ENCODE results near the gene PRKCA. TPM values are rescaled to one million over a fixed set of nuclear protein-coding genes. Genes with fewer than 3 reads are reported as not detected.

The PRKCA gene
- total and polyA plus RNA-seq, 2 experiments from 2014 or later = 6.4 to 35.4 TPM

- H3K27me3 Mint-ChIP-seq (ENCODE audit: insufficient read depth, low read depth, poor library complexity) = peaks cover 3% of the 10 kb centered on the region
- no peak overlapping the region for H3K27ac Mint-ChIP-seq
- H3K9me3 Mint-ChIP-seq = peaks cover 25% of the 10 kb centered on the region
Observed at GRCh38 chr17:66843627-66844026, 541.2 kb downstream of the PRKCA start.

More at GRCh38 chr17:66843627-66844026, 541.2 kb downstream of the PRKCA start:
- no peaks in the 10 kb centered on the region for H3K36me3 ChIP-seq (ENCODE audit: insufficient read depth)
- H3K9me2 ChIP-seq (ENCODE audit: insufficient read depth) = no peaks in the 10 kb centered on the region
- H3F3A ChIP-seq (replicated peaks; ENCODE audit: low read depth) = no peaks in the 10 kb centered on the region
- H3K79me2 ChIP-seq (replicated peaks; ENCODE audit: insufficient read depth) = no peaks in the 10 kb centered on the region
- ATAC-seq (no peak), DNase-seq (ENCODE audit: low spot score) (no peak)
- no peaks in the 10 kb centered on the region; the same call in 1 of the 3 replicates for H3K4me1 Mint-ChIP-seq
- no peak overlapping the region for H3K4me3 ChIP-seq
- no peaks in the 10 kb centered on the region for H3K4me1 ChIP-seq (ENCODE audit: insufficient read depth)
- no peak overlapping the region for H2AFZ ChIP-seq
- H4K20me1 ChIP-seq (replicated peaks; ENCODE audit: insufficient read depth) = no peaks in the 10 kb centered on the region
- H3K4me3 Mint-ChIP-seq = no peak overlapping the region
- H3K36me3 Mint-ChIP-seq (ENCODE audit: low read depth) = peaks cover 19% of the 10 kb centered on the region
- no peak overlapping the region for H3K27ac ChIP-seq (ENCODE audit: low read depth)
- no peaks in the 10 kb centered on the region for H3K27me3 ChIP-seq (ENCODE audit: insufficient read depth)
- no peak overlapping the region for H3K4me2 ChIP-seq
- TF ChIP-seq, protein P1, sequence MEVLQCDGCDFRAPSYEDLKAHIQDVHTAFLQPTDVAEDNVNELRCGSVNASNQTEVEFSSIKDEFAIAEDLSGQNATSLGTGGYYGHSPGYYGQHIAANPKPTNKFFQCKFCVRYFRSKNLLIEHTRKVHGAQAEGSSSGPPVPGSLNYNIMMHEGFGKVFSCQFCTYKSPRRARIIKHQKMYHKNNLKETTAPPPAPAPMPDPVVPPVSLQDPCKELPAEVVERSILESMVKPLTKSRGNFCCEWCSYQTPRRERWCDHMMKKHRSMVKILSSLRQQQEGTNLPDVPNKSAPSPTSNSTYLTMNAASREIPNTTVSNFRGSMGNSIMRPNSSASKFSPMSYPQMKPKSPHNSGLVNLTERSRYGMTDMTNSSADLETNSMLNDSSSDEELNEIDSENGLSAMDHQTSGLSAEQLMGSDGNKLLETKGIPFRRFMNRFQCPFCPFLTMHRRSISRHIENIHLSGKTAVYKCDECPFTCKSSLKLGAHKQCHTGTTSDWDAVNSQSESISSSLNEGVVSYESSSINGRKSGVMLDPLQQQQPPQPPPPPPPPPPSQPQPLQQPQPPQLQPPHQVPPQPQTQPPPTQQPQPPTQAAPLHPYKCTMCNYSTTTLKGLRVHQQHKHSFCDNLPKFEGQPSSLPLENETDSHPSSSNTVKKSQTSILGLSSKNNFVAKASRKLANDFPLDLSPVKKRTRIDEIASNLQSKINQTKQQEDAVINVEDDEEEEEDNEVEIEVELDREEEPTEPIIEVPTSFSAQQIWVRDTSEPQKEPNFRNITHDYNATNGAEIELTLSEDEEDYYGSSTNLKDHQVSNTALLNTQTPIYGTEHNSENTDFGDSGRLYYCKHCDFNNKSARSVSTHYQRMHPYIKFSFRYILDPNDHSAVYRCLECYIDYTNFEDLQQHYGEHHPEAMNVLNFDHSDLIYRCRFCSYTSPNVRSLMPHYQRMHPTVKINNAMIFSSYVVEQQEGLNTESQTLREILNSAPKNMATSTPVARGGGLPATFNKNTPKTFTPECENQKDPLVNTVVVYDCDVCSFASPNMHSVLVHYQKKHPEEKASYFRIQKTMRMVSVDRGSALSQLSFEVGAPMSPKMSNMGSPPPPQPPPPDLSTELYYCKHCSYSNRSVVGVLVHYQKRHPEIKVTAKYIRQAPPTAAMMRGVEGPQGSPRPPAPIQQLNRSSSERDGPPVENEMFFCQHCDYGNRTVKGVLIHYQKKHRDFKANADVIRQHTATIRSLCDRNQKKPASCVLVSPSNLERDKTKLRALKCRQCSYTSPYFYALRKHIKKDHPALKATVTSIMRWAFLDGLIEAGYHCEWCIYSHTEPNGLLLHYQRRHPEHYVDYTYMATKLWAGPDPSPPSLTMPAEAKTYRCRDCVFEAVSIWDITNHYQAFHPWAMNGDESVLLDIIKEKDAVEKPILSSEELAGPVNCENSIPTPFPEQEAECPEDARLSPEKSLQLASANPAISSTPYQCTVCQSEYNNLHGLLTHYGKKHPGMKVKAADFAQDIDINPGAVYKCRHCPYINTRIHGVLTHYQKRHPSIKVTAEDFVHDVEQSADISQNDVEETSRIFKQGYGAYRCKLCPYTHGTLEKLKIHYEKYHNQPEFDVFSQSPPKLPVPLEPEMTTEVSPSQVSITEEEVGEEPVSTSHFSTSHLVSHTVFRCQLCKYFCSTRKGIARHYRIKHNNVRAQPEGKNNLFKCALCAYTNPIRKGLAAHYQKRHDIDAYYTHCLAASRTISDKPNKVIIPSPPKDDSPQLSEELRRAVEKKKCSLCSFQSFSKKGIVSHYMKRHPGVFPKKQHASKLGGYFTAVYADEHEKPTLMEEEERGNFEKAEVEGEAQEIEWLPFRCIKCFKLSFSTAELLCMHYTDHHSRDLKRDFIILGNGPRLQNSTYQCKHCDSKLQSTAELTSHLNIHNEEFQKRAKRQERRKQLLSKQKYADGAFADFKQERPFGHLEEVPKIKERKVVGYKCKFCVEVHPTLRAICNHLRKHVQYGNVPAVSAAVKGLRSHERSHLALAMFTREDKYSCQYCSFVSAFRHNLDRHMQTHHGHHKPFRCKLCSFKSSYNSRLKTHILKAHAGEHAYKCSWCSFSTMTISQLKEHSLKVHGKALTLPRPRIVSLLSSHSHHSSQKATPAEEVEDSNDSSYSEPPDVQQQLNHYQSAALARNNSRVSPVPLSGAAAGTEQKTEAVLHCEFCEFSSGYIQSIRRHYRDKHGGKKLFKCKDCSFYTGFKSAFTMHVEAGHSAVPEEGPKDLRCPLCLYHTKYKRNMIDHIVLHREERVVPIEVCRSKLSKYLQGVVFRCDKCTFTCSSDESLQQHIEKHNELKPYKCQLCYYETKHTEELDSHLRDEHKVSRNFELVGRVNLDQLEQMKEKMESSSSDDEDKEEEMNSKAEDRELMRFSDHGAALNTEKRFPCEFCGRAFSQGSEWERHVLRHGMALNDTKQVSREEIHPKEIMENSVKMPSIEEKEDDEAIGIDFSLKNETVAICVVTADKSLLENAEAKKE (CRISPR knock-in tag; IDR thresholded peaks at IDR 0.05) = no peak
- TF ChIP-seq ZNF331 (CRISPR knock-in tag; IDR thresholded peaks at IDR 0.05; ENCODE audit: low read depth) (no peak), EZH2phosphoT487 (IDR thresholded peaks at IDR 0.05; ENCODE audit: unreplicated experiment) (no peak), CREB1 (CRISPR knock-in tag; IDR thresholded peaks at IDR 0.05; ENCODE audit: low read depth) (no peak), EZH2 (IDR thresholded peaks at IDR 0.05; ENCODE audit: low read depth, unreplicated experiment) (no peak), NANOG (IDR thresholded peaks at IDR 0.05; ENCODE audit: borderline replicate concordance) (no peak), JUNB (IDR thresholded peaks at IDR 0.05; ENCODE audit: unreplicated experiment) (no peak), CTCF (conservative IDR thresholded peaks at IDR 0.05; ENCODE audit: low read depth in 2 of 2) (no peak), STAT1 (IDR thresholded peaks at IDR 0.05; ENCODE audit: unreplicated experiment) (no peak), POLR2AphosphoS5 (IDR thresholded peaks at IDR 0.05; ENCODE audit: low read depth) (no peak), ZNF114 (CRISPR knock-in tag; IDR thresholded peaks at IDR 0.05) (no peak)
- TF ChIP-seq, protein P2, sequence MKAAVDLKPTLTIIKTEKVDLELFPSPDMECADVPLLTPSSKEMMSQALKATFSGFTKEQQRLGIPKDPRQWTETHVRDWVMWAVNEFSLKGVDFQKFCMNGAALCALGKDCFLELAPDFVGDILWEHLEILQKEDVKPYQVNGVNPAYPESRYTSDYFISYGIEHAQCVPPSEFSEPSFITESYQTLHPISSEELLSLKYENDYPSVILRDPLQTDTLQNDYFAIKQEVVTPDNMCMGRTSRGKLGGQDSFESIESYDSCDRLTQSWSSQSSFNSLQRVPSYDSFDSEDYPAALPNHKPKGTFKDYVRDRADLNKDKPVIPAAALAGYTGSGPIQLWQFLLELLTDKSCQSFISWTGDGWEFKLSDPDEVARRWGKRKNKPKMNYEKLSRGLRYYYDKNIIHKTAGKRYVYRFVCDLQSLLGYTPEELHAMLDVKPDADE (IDR thresholded peaks at IDR 0.05) = no peak
- TF ChIP-seq, protein P3, sequence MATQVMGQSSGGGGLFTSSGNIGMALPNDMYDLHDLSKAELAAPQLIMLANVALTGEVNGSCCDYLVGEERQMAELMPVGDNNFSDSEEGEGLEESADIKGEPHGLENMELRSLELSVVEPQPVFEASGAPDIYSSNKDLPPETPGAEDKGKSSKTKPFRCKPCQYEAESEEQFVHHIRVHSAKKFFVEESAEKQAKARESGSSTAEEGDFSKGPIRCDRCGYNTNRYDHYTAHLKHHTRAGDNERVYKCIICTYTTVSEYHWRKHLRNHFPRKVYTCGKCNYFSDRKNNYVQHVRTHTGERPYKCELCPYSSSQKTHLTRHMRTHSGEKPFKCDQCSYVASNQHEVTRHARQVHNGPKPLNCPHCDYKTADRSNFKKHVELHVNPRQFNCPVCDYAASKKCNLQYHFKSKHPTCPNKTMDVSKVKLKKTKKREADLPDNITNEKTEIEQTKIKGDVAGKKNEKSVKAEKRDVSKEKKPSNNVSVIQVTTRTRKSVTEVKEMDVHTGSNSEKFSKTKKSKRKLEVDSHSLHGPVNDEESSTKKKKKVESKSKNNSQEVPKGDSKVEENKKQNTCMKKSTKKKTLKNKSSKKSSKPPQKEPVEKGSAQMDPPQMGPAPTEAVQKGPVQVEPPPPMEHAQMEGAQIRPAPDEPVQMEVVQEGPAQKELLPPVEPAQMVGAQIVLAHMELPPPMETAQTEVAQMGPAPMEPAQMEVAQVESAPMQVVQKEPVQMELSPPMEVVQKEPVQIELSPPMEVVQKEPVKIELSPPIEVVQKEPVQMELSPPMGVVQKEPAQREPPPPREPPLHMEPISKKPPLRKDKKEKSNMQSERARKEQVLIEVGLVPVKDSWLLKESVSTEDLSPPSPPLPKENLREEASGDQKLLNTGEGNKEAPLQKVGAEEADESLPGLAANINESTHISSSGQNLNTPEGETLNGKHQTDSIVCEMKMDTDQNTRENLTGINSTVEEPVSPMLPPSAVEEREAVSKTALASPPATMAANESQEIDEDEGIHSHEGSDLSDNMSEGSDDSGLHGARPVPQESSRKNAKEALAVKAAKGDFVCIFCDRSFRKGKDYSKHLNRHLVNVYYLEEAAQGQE (IDR thresholded peaks at IDR 0.05; ENCODE audit: unreplicated experiment) = no peak
